GM19043 (cell line): ENCODE results near the gene PDS5B.
A peak's percentile ranks its signal among the peaks of the same experiment; 100 is the strongest.
"Not testable (repeated sequence)": the region's sequence is repeated elsewhere in the genome, so short reads cannot be mapped to it uniquely, and the experiment has no call there.

Source experiments
- ATAC-seq: cut with Tn5 transposase; IDR thresholded peaks from one replicate; pipeline ENCODE4 v1.9.1; 2021; ENCODE audit warnings: low read depth; ENCODE audit not compliant: unreplicated experiment

PDS5B gene

DNA sequence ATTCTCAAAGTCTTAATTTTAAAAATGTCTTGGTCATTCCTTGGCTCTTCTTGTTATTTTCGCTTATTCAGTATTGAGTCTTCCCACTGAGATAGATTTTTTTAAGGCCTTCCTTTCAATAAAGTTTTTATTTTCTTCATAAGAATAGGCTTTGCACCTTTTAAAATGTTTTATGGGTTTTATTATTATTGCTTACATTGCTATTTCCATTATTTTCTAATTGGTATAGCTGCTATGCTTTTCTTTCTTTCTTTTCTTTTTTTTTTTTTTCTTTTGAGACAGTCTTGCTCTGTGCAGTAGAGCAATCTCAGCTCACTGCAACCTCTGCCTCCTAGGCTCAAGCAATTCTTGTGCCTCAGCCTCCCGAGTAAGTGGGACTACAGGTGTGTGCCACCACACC is 195.7 kb downstream of the PDS5B start:
- no peak for ATAC-seq

- no peak for ATAC-seq
Observed at GRCh38 chr13:32783067-32783466, 196.8 kb downstream of the PDS5B start.

- ATAC-seq, result no peak
Observed at GRCh38 chr13:32790731-32791130, 204.5 kb downstream of the PDS5B start.

GRCh38 chr13:32791545-32792172 is 205.4 kb downstream of the PDS5B start:
- ATAC-seq, result peak; percentile 89

DNA sequence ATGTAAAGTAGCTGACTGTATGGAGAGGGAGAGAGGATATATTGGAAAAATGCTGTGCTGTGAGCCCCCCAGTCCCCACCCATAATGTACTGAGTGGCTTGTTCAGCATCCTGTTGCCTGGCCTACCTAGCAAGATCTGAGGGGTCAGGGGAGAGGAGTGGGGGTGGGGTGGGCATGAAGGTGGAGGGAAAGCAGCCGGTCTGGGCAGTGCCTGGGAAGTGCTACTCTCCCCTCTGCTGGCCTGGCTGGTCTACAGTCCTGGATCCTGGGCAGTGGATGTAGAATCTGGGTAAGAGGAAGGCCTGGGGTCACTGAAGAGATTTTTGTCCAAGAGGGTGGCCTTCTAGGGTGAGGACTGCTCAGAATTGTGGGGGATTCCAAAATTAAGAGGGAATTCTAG is 210.5 kb downstream of the PDS5B start:
- no peak for ATAC-seq

GRCh38 chr13:32802159-32802558 is 215.9 kb downstream of the PDS5B start:
- ATAC-seq, result no peak

GRCh38 chr13:32804673-32805230 is 218.5 kb downstream of the PDS5B start:
- no peak for ATAC-seq

DNA sequence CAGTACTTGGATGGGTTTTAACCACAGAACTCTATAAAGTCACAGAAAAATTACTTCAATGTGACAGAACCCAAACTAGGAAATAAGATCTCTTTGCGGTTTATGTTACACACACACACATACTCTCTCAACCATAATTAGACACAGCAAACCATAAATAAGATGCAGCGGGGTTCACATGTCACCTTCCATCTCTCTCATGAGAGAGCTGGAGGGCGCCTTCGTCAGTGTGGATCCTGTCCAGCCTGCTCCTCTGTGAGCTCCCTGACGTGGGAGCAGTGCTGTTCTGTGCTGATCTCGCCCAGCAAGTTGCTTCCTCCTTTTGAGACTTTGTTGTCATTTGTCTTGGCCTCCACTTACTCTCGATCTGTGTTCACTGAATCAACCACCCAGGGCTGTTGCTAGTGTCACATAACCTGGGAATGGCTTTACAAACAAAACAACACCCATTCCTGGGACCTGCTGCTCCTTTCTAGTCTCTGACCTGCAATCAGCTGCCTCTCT is 225.1 kb downstream of the PDS5B start:
- no peak for ATAC-seq

DNA sequence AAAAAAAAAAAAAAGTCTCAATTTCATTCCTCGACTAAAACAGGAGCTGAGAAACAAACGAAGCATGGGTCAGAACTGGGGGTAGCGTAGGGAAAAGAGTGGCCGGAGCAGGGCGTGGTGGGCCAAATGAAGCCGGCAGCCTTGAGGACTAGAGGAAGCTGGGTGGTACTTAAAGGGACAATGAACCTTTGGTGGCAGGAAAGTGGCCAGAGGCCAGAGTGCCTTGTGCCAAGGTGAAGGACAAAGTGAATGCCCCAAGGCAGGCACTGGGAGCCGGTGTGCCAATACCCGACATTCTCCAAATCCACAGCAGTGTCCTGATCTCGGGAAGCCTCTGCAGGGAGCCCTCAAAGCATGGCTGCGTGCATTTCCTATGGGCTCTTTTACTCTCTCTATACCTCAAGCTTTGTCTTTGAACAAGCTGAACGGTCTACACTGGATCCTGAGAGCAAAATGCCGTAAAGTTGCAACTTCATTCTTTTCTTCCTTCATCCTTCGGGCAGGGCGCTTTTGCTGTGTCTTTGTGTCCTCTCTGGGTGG is 235.0 kb downstream of the PDS5B start:
- no peak for ATAC-seq

GRCh38 chr13:32822771-32823170 is 236.5 kb downstream of the PDS5B start:
- no peak for ATAC-seq

- no peak for ATAC-seq
Observed at GRCh38 chr13:32823597-32823996, 237.3 kb downstream of the PDS5B start.

- ATAC-seq, result no peak
Observed at GRCh38 chr13:32824061-32824460, 237.8 kb downstream of the PDS5B start.

DNA sequence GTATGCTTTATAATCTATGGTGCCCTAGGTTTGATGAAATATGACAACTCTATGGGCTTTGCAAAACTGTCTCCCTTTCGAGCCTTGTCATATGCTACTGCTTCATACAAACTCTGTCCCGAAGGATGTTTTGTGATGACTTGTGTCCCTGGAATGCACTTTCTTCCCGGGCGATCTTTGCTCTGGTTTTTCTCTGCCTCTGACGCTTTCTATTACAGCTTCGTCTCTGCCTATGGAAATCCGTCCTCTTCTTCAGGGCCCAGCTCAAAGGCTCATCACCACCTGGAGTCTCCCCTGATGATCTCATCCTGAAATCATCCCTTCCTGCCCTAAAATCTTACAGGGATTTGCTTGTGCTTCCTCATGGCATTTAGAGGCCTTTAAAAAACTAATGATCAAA is 238.4 kb downstream of the PDS5B start:
- no peak for ATAC-seq

DNA sequence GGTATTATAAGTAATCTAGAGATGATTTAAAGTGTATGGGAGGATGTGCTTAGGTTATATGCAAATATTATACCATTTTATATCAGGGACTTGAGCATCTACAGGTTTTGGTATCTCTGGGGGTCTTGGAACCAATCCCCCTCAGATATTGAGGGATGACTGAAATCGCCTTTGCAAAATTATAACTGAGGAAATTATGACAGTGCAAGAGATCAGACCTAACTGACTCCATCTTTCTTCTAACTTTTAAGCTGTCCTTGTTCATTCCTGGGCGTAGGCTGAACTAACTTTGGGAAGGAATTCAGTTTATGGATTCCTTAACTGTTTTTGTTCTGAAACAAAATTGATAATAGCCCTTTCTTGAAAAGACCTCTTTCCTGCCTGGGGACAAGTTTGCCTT is 239.2 kb downstream of the PDS5B start:
- ATAC-seq, result no peak

DNA sequence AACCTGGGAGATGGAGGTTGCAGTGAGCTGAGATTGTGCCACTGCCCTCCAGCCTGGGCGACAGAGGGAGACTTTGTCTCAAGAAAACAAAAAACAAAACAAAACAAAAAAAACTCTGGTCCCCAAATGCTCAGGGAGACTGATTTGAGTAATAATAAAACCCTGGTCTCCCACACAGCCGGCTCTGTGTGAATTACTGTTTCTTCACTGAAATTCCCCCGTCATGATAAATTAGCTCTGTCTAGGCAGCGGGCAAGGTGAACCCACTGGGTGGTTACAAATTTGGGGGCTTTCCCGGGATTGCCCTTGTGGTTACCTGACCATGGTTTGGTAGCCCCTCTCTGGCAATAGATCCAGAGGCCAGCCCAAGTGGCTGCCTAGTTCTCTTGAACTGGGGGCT is 240.1 kb downstream of the PDS5B start:
- ATAC-seq, result not testable (repeated sequence)
